Right lobe of liver (tissue), 6 donors: ENCODE data around the gene COL5A1. TPM values are rescaled to one million over a fixed set of nuclear protein-coding genes. Genes with fewer than 3 reads are reported as not detected.

ENCODE experiments used
- ATAC-seq, 4 donors: fragments of 200-7000 bp; cut with Tn5 transposase; one replicate each; pipeline ENCODE4 v1.9.1; 2020; ENCODE audit warnings: mild to moderate bottlenecking in 4 of 4, moderate library complexity in 4 of 4
- DNase-seq, 3 donors: peaks; one replicate each; pipeline ENCODE4 v3.0.0-alpha.2; 2020
- H3K27ac ChIP-seq, 3 donors: fragments of 200-600 bp; one replicate each; pipeline ENCODE4 v1.8.0; 2022
- H3K27me3 ChIP-seq, 2 donors: fragments of 200-600 bp; one replicate each; pipeline ENCODE4 v1.8.0; 2022
- H3K36me3 ChIP-seq, 4 donors: fragments of 200-600 bp; sonication (generic) in 1 of 4; one replicate each; pipeline versions ENCODE4 v1.5.1 to v1.8.0; 2017 to 2022; ENCODE audit warnings: control low read depth in 1 of 4
- H3K4me1 ChIP-seq, 4 donors: fragments of 200-600 bp; sonication (generic) in 1 of 4; one replicate each; pipeline versions ENCODE4 v1.5.1 to v1.8.0; 2017 to 2022; ENCODE audit warnings: control low read depth in 1 of 4
- H3K4me3 ChIP-seq, 3 donors: fragments of 200-600 bp; one replicate each; pipeline ENCODE4 v1.8.0; 2022
- H3K9me3 ChIP-seq, 4 donors: fragments of 200-600 bp; sonication (generic) in 1 of 4; one replicate each; pipeline versions ENCODE4 v1.5.1 to v1.8.0; 2017 to 2022; ENCODE audit warnings: control low read depth in 1 of 4
- POLR2A ChIP-seq: fragments of 450-650 bp; IDR thresholded peaks from one replicate; pipeline ENCODE4 v1.6.1; 2017; ENCODE audit warnings: antibody characterized with exemption, mild to moderate bottlenecking
- WGBS: methylation state at CpG from one replicate; pipeline ENCODE4 v1.1.6; 2018; ENCODE audit warnings: low coverage, low lambda C conversion rate; ENCODE audit not compliant: insufficient coverage; ENCODE audit errors: missing lambda C conversion rate; 5-methylcytosine and 5-hydroxymethylcytosine counted together
- intact Hi-C, 2 donors: fragments of 100-400 bp; cut with DNase I; formaldehyde crosslinking; loops; one replicate each; pipeline versions ENCODE4 v1.11.2 to v1.14.1; 2022
- total RNA-seq, 6 experiments: library from RNA; depleted of rRNA in 2 of 6; stranded (reverse); fragments of >200 nt in 2 of 6; fragmentation: NEBNext Ultra II Directional in 3 of 6; extraction: Animal tissue kit (Norgen Biotek cat#: 25700) in 3 of 6; gene quantifications; one replicate each; pipeline versions ENCODE4 v1.1.0 to v1.2.4, GENCODE V29; 2016 to 2023
- TF ChIP-seq, protein P1 (sequence below), 4 donors: fragments of 200-600 bp in 3 of 4; fragments of 450-650 bp in 1 of 4; IDR thresholded peaks; one replicate each; pipeline versions ENCODE4 v1.5.1 to v1.8.0; 2016 to 2022; ENCODE audit warnings: antibody characterized with exemption in 4 of 4, mild to moderate bottlenecking in 2 of 4
- donor health status: DM: no; HTN: yes; CAD: no.
- donor health status: DM: no; HTN: no; CAD: no.
- donor health status: DM: no; HTN: no; CAD: no.
- donor health status: DM: no; HTN: yes; CAD: no.
- donor health status: DM: no; HTN: yes; CAD: no.

The COL5A1 gene
- total RNA-seq, 6 experiments from 2014 or later, result 1.5 to 17.0 (median 7.7) TPM

DNA sequence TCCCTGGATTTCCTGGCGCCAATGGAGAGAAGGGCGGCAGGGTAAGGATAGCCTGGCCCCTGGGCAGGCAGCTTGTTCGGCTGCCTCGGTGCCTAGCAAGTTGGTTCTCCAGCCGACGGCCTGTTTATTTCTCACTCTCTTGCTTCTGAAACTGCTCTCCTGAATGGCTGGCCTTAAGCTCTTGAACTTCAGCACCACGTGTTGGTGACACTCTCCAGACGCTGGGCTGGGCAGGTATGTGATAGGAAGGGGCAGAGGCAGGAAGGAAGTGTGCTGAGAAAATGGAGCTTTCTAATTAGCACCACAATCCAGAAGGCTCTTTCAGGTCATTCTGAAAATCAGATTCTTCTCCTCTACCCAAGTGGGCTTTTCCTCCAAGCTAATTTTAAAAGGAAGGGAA lies 147.6 kb downstream of the COL5A1 start:
- 73% methylated on average over 5 of the region's 8 CpGs for WGBS
- H3K4me1 ChIP-seq, result no peaks in the 10 kb centered on the region
- H3K36me3 ChIP-seq, result no peaks in the 10 kb centered on the region
- no peak for DNase-seq
- H3K27me3 ChIP-seq, result no peaks in the 10 kb centered on the region
- no peak overlapping the region for H3K27ac ChIP-seq
- H3K9me3 ChIP-seq, result no peaks in the 10 kb centered on the region
- no peak overlapping the region for H3K4me3 ChIP-seq
- intact Hi-C loops, result loop anchor here in 1 of 2 donors (2.0 kb wide), 1 partner anchor 52 kb away; no protein-coding TSS in a partner anchor
- TF ChIP-seq, protein P1, sequence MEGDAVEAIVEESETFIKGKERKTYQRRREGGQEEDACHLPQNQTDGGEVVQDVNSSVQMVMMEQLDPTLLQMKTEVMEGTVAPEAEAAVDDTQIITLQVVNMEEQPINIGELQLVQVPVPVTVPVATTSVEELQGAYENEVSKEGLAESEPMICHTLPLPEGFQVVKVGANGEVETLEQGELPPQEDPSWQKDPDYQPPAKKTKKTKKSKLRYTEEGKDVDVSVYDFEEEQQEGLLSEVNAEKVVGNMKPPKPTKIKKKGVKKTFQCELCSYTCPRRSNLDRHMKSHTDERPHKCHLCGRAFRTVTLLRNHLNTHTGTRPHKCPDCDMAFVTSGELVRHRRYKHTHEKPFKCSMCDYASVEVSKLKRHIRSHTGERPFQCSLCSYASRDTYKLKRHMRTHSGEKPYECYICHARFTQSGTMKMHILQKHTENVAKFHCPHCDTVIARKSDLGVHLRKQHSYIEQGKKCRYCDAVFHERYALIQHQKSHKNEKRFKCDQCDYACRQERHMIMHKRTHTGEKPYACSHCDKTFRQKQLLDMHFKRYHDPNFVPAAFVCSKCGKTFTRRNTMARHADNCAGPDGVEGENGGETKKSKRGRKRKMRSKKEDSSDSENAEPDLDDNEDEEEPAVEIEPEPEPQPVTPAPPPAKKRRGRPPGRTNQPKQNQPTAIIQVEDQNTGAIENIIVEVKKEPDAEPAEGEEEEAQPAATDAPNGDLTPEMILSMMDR (IDR thresholded peaks at IDR 0.05), result no peak
- TF ChIP-seq POLR2A, result no peak
- no peak for ATAC-seq

DNA sequence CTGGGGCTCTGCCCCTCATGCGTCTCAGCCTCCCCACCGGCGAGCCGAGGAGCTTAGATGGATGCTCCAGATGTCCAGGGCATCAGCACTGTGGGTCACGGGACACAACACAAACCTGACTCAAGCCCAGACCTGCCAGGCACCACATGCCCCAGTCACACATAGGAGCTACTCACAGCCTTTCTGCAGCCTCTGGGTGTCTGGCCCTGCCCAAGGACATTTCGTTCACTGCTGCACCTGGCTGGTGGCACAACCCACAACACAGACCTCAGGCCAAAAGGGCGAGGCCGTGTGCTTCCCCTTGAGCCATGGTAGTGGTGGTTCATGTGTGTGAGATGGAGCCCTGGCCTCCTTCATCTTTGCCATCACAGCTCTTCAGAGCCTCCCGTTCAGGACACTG lies 149.4 kb downstream of the COL5A1 start:
- H3K4me3 ChIP-seq, result no peak overlapping the region
- ATAC-seq (no peak), DNase-seq (no peak)
- H3K4me1 ChIP-seq, result no peaks in the 10 kb centered on the region
- H3K9me3 ChIP-seq, result no peaks in the 10 kb centered on the region
- WGBS, result no CpG with 5 or more reads among the region's 9 CpGs
- intact Hi-C loops, result no loop called here
- no peaks in the 10 kb centered on the region for H3K27me3 ChIP-seq
- TF ChIP-seq, protein P1 (IDR thresholded peaks at IDR 0.05), result no peak
- H3K27ac ChIP-seq, result no peak overlapping the region
- no peaks in the 10 kb centered on the region for H3K36me3 ChIP-seq

DNA sequence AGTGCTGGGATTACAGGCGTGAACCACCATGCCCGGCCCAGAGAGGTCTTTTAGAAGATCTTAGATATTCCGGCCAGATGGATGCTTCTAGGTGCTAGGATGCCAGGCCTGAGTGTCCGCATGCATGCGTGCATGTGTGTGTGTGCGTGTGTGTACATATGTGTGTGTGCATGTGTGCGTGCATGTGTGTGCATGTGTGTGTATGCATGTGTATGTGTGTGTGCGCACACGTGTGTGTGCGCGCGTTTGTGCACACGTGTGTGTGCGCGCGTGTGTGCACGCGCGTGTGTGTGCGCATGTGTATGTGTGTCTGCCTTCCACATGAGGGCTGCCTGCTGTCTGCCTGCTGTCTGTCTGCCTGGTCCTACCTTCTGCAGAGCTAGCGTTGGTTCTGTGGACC lies 151.0 kb downstream of the COL5A1 start:
- WGBS, result 49% methylated on average over 9 of the region's 21 CpGs
- H3K36me3 ChIP-seq, result no peaks in the 10 kb centered on the region

DNA sequence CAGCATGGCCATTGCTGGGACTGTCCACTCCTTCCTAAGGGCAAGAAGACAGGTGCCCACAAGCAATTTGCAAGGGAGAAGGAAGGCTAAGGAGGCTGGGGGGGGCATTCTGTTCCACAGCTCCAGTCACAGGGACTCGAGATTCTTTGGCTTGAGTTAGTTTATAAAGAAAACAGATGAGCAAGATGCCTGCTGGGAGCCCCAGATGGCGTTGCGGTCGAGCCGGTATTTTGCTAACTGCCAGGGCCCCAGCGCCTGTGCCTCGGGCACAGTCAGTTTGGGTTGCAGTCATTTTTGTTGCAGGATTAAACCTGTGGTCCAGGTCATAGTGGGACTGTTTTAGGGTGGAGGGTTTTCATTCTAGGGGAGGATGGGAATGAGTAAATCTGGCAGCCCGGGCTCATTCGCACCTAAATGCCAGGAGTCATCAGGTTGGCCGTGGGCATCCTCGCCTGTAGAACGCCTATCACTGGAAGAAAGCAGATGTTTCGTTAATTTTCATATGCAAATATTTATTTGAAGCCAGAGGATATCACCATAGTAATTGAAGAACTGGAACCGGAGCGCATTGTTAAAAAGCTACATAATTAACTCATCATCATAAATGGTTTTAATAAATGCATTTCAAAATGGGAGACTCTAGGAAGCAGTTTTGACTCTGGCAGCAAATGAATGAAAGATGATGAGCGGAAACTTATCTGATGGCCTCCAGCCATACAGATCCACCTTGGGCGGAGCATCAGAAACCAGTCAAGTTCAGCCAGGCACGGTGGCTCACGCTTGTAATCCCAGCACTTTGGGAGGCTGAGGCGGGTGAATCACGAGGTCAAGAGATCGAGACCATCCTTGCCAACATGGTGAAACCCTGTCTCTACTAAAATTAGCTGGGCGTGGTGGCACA lies 151.9 kb downstream of the COL5A1 start:
- intact Hi-C loops, result no loop called here
- no peaks in the 10 kb centered on the region for H3K36me3 ChIP-seq
- ATAC-seq (no peak), DNase-seq (no peak)
- no peak overlapping the region for H3K4me3 ChIP-seq
- H3K4me1 ChIP-seq, result no peaks in the 10 kb centered on the region
- H3K27ac ChIP-seq, result no peak overlapping the region
- TF ChIP-seq, protein P1 (IDR thresholded peaks at IDR 0.05), result no peak
- no peak for TF ChIP-seq POLR2A
- no peaks in the 10 kb centered on the region for H3K27me3 ChIP-seq
- H3K9me3 ChIP-seq, result no peaks in the 10 kb centered on the region
- WGBS, result 73% methylated on average over 17 of the region's 23 CpGs

More for the DNA sequence above, 151.0 kb downstream of the COL5A1 start:
- H3K4me1 ChIP-seq, result no peaks in the 10 kb centered on the region
- no peak for ATAC-seq
- no peaks in the 10 kb centered on the region for H3K9me3 ChIP-seq
- intact Hi-C loops, result no loop called here
- no peak overlapping the region for H3K4me3 ChIP-seq
- H3K27ac ChIP-seq, result no peak overlapping the region
- H3K27me3 ChIP-seq, result no peaks in the 10 kb centered on the region
- TF ChIP-seq POLR2A, result no peak
- TF ChIP-seq, protein P1 (IDR thresholded peaks at IDR 0.05), result no peak
- DNase-seq, result no peak
